Pancreas (tissue), 10 donors: ENCODE data around the gene TSPAN13. TPM values are rescaled to one million over a fixed set of nuclear protein-coding genes. Genes with fewer than 3 reads are reported as not detected.

Source experiments
- ATAC-seq, 4 donors: fragments of 200-7000 bp; cut with Tn5 transposase; one replicate each; pipeline versions ENCODE4 v1.8.0 to v1.9.1; 2020; ENCODE audit warnings: mild to moderate bottlenecking in 4 of 4, moderate library complexity in 4 of 4
- DNase-seq, 6 donors: peaks; one replicate each; pipeline ENCODE4 v3.0.0-alpha.2; 2020
- FAIRE-seq: peaks from 2 replicates; lab custom pipeline; 2012; peaks lifted over from hg19 to GRCh38; lab: Jason Lieb, UNC
- H3K27ac ChIP-seq, 4 donors: fragments of 200-600 bp; sonication (generic); 1 replicate in 3 of 4; 2 replicates in 1 of 4; pipeline versions ENCODE4 v1.5.0 to v1.8.0; 2020
- H3K27me3 ChIP-seq, 4 donors: fragments of 200-600 bp; one replicate each; pipeline ENCODE4 v1.8.0; 2021
- H3K36me3 ChIP-seq, 3 donors: fragments of 200-600 bp; sonication (generic) in 1 of 3; one replicate each; pipeline versions ENCODE4 v1.5.0 to v1.8.0; 2020 to 2021
- H3K4me1 ChIP-seq, 3 donors: fragments of 200-600 bp; one replicate each; pipeline ENCODE4 v1.8.0; 2021
- H3K4me3 ChIP-seq, 4 donors: fragments of 200-600 bp; sonication (generic) in 2 of 4; one replicate each; pipeline versions ENCODE4 v1.5.0 to v1.8.0; 2020 to 2021
- H3K9me3 ChIP-seq, 4 donors: fragments of 200-600 bp; one replicate each; pipeline ENCODE4 v1.8.0; 2021
- CTCF ChIP-seq, 4 donors: fragments of 200-600 bp; sonication (generic) in 3 of 4; IDR thresholded peaks; one replicate each; pipeline versions ENCODE4 v1.5.0 to v1.8.0; 2021; ENCODE audit warnings: antibody characterized with exemption in 4 of 4
- WGBS, 2 donors: extraction: QIAGEN DNeasy Blood & Tissue Kit; methylation state at CpG; one replicate each; pipeline ENCODE4 v1.1.7; 2013; 5-methylcytosine and 5-hydroxymethylcytosine counted together
- intact Hi-C, 3 donors: fragments of 100-400 bp; cut with DNase I; formaldehyde crosslinking; loops; one replicate each; pipeline versions ENCODE4 v1.11.1 to v1.14.2; 2022
- polyA plus RNA-seq, 2 donors: library from polyadenylated mRNA; stranded (reverse); fragments of 200-250 nt; gene quantifications; one replicate each; pipeline ENCODE4 v1.2.3, GENCODE V29; 2013
- total RNA-seq, 6 donors: library from RNA; stranded (reverse); fragmentation: NEBNext Ultra II Directional in 4 of 6; extraction: Animal tissue kit (Norgen Biotek cat#: 25700) in 4 of 6; gene quantifications; one replicate each; pipeline versions ENCODE4 v1.2.1 to v1.2.4, GENCODE V29; 2021 to 2023
- donor health status: healthy with polysubstance abuse.
- donor health status: DM: no; HTN: no; CAD: no; lungs with moderate emphysema.
- donor health status: DM: no; HTN: no; CAD: no.
- donor health status: control.
- donor health status: control.
- donor health status: Bipolar disorder and iron deficiency.
- donor health status: DM: yes; HTN: yes; CAD: no.
- donor health status: DM: no; HTN: no; CAD: no.
- donor health status: DM: no; HTN: no; CAD: no.
- donor health status: DM: yes; HTN: yes; CAD: no.

TSPAN13 gene
- total and polyA plus RNA-seq, 8 donors: 30.7 to 64.9 (median 53.0) TPM

- peaks cover 4 to 16% (median 16%) of the 10 kb centered on the region in 3 donors for H3K4me1 ChIP-seq
- DNase-seq: no peak
- no peak overlapping the region for H3K27ac ChIP-seq
- no peak for ATAC-seq
- 53 to 58% methylated on average over 1 of the region's 1 CpG for WGBS, 2 donors
- H3K4me3 ChIP-seq: no peak overlapping the region
- TF ChIP-seq CTCF (IDR thresholded peaks at IDR 0.05): no peak
- intact Hi-C loops: no loop called here
- no peaks in the 10 kb centered on the region for H3K36me3 ChIP-seq
- no peaks in the 10 kb centered on the region for H3K9me3 ChIP-seq
- H3K27me3 ChIP-seq: no peaks in the 10 kb centered on the region
- no peak for FAIRE-seq
These were observed 37.5 kb downstream of the TSPAN13 start for GRCh38 chr7:16791071-16791470.

- peak in 1 of 4 donors; percentile 20 for ATAC-seq
- intact Hi-C loops: no loop called here
- no peak for DNase-seq
- no peaks in the 10 kb centered on the region for H3K36me3 ChIP-seq
- WGBS, 2 donors: 65 to 68% methylated on average over 5 of the region's 5 CpGs
- no peak overlapping the region for H3K4me3 ChIP-seq
- H3K27ac ChIP-seq: no peak overlapping the region
- FAIRE-seq: no peak
- no peaks in the 10 kb centered on the region for H3K9me3 ChIP-seq
- peaks cover 4 to 6% (median 6%) of the 10 kb centered on the region in 3 donors for H3K4me1 ChIP-seq
- H3K27me3 ChIP-seq: no peaks in the 10 kb centered on the region
- TF ChIP-seq CTCF (IDR thresholded peaks at IDR 0.05): no peak
These were observed 38.5 kb downstream of the TSPAN13 start for GRCh38 chr7:16791905-16792698.

GRCh38 chr7:16794986-16795385 lies 41.4 kb downstream of the TSPAN13 start:
- DNase-seq: no peak
- no peaks in the 10 kb centered on the region for H3K36me3 ChIP-seq
- no peaks in the 10 kb centered on the region for H3K4me1 ChIP-seq
- peak in 1 of 4 donors; percentile 37 for ATAC-seq
- intact Hi-C loops: no loop called here
- no peaks in the 10 kb centered on the region for H3K27me3 ChIP-seq
- no peaks in the 10 kb centered on the region for H3K9me3 ChIP-seq
- no peak for FAIRE-seq
- no peak overlapping the region for H3K4me3 ChIP-seq
- no peak for TF ChIP-seq CTCF (IDR thresholded peaks at IDR 0.05)
- H3K27ac ChIP-seq: no peak overlapping the region
- WGBS, 2 donors: 55 to 63% methylated on average over 3 of the region's 3 CpGs

GRCh38 chr7:16795624-16796023 lies 42.1 kb downstream of the TSPAN13 start:
- FAIRE-seq (no peak), ATAC-seq (peak in 1 of 4 donors; percentile 33), DNase-seq (no peak)
- no peak overlapping the region for H3K4me3 ChIP-seq
- H3K27ac ChIP-seq: no peak overlapping the region
- WGBS, 2 donors: 51 to 67% methylated on average over 6 of the region's 6 CpGs
- H3K36me3 ChIP-seq: no peaks in the 10 kb centered on the region
- no peak for TF ChIP-seq CTCF (IDR thresholded peaks at IDR 0.05)
- intact Hi-C loops: no loop called here
- H3K27me3 ChIP-seq: no peaks in the 10 kb centered on the region
- no peaks in the 10 kb centered on the region for H3K4me1 ChIP-seq
- no peaks in the 10 kb centered on the region for H3K9me3 ChIP-seq

- Histone ChIP-seq H3K9me3 (no peaks in the 10 kb centered on the region), H3K4me3 (no peak overlapping the region), H3K27me3 (no peaks in the 10 kb centered on the region), H3K4me1 (peaks cover 0 to 11% (median 0%) of the 10 kb centered on the region in 3 donors), H3K36me3 (no peaks in the 10 kb centered on the region), H3K27ac (no peak overlapping the region)
- FAIRE-seq (peak; percentile 54), DNase-seq (no peak), ATAC-seq (peak; percentile 51 to 85 (median 76))
- TF ChIP-seq CTCF (IDR thresholded peaks at IDR 0.05): peak; percentile 15 to 39 (median 24)
- intact Hi-C loops: loop anchor here in 1 of 3 donors (10.0 kb wide), 1 partner anchor 114 kb away; no protein-coding TSS in a partner anchor
These were observed 47.6 kb downstream of the TSPAN13 start for GRCh38 chr7:16801111-16801542.
